Stimulated activated naive CD8-positive, alpha-beta T cell treated with anti-CD3 and anti-CD28 coated beads, Interleukin-15, Interleukin-2, amounts not matched to agents 100 ng/mL and 50 ng/mL, for 24 hours (primary cell): ENCODE results near the gene N4BP2.

Experiments
- H3K27ac Mint-ChIP-seq: one replicate; pipeline ENCODE4 v1.8.0; 2021; ENCODE audit warnings: mild to moderate bottlenecking, mixed read lengths
- H3K27me3 Mint-ChIP-seq: one replicate; pipeline ENCODE4 v1.8.0; 2021; ENCODE audit warnings: mixed read lengths
- H3K36me3 Mint-ChIP-seq: one replicate; pipeline ENCODE4 v1.8.0; 2021; ENCODE audit warnings: low read depth, mixed read lengths
- H3K4me1 Mint-ChIP-seq: one replicate; pipeline ENCODE4 v1.8.0; 2021; ENCODE audit warnings: low read depth, mixed read lengths
- H3K4me3 Mint-ChIP-seq: one replicate; pipeline ENCODE4 v1.8.0; 2021; ENCODE audit warnings: mild to moderate bottlenecking, mixed read lengths
- H3K9me3 Mint-ChIP-seq: one replicate; pipeline ENCODE4 v1.8.0; 2021; ENCODE audit warnings: mixed read lengths

N4BP2 gene

DNA sequence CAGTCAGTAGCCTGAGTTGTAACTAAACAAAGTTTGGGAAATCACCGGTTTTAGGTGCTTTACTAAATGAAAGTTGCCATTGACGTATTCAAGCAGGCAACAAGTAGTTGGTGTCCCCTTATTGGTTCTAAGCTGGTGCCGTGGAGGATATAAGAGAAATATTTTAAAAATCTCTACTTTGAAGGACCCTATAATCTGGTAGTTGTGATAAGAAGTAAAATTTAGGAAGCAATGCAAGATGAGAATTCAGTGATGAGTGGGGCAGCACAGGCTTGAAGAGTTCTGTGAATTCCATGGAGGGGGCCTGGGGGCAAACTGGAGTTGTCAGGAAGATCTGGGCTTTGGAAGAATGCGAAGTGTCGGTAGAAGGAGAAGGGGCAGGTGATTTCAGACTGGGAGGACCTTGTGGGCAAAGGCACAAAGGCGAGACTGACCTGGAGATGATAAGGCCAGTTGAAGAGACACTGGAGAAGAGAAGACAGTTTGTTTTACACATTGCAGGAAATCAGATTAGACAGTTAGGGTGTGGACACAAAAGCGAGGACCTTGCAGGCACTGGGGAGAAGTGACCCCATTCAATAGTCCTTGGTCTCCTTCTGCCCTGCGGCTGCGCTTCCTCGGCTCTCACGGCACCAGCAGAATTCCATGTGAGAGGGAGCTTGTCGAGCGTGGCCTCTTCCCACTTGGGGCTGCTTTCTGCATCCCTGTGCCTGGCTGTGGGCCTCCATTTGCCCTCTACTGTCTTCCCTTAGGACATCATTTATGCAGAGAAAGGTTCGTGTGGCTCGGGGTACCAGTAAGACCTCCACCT lies 141.4 kb downstream of the N4BP2 start:
- H3K9me3 Mint-ChIP-seq: no peaks in the 10 kb centered on the region
- peaks cover 67% of the 10 kb centered on the region for H3K4me1 Mint-ChIP-seq
- peak overlapping the region; percentile 97 for H3K27ac Mint-ChIP-seq
- H3K36me3 Mint-ChIP-seq: peaks cover 56% of the 10 kb centered on the region
- H3K27me3 Mint-ChIP-seq: no peaks in the 10 kb centered on the region
- peak overlapping the region; percentile 97 for H3K4me3 Mint-ChIP-seq

DNA sequence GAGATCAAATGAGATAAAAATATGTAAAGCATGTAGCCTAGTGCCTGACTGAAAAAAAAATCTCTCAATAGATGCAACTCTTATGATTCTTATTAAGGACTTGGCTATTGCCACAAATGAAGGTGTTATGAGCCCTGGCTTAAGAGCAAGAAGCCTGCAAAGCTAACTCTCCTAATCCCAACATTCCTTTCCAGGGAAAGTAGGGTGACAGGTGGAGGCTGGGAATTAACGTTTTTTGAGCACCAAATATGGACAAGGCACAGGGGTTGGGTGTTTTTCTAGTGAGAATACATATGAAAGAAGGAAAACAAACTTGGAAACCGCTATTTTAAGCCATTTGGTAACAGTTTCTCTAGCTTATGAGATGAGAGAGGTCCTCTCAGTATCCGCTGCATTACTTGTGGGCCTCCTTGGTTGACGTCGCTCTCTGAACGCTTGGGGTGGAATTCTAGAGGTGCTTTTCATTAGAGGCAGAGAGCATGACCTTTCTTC lies 142.6 kb downstream of the N4BP2 start:
- Mint-ChIP-seq H3K4me1 (peaks cover 66% of the 10 kb centered on the region), H3K36me3 (peaks cover 66% of the 10 kb centered on the region), H3K27ac (peak overlapping the region; percentile 97), H3K9me3 (no peaks in the 10 kb centered on the region), H3K4me3 (peak overlapping the region; percentile 97), H3K27me3 (no peaks in the 10 kb centered on the region)

DNA sequence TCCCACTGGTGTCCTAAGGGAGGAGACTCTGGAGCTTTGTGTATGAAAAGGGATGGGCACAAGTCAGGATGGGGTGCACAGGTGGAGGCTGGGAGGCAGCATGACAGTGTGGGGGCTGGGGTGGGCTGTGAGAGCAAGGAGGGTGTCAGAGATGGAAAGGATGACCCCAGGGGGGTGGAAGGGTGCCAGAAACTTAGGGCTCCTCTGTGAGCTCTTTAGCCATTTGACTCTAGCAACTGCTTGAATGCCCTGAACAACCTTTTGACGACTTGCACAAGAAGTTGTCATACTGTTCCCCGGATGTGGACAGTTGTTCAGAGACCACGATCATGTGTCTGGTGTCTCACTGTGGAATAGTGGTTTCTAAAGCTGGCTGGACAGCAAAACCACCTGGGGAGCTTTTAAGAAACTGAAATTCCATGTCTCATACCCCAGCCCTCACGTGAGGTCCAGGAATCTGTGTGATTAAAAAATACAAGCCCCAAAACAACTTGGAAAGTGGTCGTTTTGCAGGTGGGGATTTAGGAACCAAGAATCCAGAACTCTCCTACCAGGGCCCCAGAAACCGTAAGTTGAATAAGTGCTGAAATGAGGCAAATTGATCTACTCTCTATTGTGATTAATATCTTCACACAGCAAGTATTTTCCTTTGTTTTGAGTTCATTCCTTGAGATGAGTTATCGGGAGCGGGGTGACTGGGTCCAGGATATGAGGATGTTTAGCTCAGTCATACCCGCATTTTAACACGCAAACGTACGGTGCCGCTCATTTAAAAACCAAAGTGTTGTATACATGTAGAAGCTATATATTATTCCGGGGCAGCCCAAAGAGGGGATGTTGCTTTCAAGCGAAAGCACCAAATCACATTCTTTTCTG lies 143.6 kb downstream of the N4BP2 start:
- Mint-ChIP-seq H3K4me1 (peaks cover 66% of the 10 kb centered on the region), H3K27ac (peak overlapping the region; percentile 97), H3K36me3 (peaks cover 75% of the 10 kb centered on the region), H3K4me3 (peak overlapping the region; percentile 97), H3K9me3 (no peaks in the 10 kb centered on the region), H3K27me3 (no peaks in the 10 kb centered on the region)

DNA sequence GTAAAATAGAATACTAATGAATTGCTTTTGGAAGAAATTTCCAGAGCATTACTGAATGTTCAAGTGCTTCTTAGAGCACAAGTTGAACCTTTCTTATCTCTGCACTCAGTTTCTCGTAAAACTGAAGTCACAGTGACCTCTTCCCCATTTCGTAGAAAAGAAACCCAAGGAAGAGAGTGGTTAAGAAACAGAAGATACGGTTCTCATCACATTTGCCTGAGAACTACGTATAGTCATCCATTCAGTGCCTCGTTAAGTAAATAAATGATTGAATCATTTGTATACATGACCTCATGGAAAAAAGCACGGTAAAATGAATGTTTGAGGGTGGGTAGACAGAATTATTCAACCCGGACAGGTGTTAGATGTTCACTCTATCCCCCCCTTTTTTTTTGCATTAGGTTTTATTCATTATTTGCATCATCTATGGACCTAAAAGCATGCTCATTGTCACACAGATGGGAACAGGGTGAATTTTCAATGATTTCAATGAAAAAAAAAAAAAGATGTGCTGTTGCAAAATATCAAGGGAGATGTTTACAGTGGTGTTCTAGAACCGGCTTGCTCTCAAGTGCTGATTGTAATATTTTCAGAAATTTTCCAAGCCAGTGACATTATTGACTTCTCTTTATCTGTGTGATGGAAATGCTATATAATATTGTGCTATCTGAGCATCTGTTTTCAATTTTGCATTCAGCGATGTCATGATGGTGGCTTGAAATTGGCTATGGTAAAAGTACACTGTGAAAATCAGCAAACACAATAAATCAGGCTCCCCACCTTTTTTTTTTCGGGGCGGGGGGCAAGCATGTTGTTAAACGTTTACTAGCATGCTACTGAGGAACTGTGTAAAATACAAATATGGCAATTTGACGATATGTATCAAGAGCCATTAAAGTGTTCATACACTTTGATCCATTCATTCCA lies 144.5 kb downstream of the N4BP2 start:
- no peaks in the 10 kb centered on the region for H3K27me3 Mint-ChIP-seq
- no peaks in the 10 kb centered on the region for H3K9me3 Mint-ChIP-seq
- H3K36me3 Mint-ChIP-seq: peaks cover 84% of the 10 kb centered on the region
- peak overlapping the region; percentile 97 for H3K4me3 Mint-ChIP-seq
- H3K4me1 Mint-ChIP-seq: peaks cover 66% of the 10 kb centered on the region
- peak overlapping the region; percentile 97 for H3K27ac Mint-ChIP-seq

DNA sequence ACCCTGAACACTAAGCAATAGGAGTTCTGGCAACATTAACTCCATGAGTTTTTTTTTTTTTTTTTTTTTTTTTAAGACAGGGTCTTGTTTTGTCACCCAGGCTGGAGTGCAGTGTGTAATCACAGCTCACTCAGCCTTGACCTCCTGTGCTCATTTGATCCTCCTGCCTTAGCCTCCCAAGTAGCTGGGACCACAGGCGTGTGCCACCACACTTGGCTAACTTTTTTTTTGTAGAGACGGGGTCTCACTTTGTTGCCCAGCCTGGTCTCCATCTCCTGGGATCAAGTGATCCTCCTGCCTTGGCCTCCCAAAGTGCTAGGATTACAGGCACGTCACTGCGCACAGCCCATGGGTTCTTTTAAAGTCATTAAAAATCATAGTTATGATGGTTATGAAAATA lies 145.2 kb downstream of the N4BP2 start:
- Mint-ChIP-seq H3K9me3 (no peaks in the 10 kb centered on the region), H3K36me3 (peaks cover 87% of the 10 kb centered on the region), H3K4me3 (peak overlapping the region; percentile 97), H3K27me3 (no peaks in the 10 kb centered on the region), H3K4me1 (peaks cover 67% of the 10 kb centered on the region), H3K27ac (peak overlapping the region; percentile 97)

DNA sequence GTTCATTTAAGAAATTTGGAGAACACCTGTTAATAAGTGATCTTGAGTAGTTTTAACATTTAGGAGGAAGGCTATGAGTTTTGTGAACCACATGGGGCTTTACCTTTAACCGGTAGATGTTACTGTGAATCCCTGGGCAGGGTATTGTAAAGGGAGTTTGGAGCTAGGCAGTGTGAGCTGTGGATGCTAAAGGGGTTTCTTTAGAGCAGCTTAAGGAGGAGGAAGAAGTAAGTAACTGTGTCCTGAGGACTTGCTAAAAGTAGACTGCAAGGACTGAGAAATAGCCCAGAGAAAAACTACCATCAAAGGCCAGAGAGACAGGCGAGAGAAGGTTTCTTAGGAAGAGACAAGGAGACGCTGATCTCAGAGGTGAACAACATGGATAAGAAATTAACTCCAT lies 145.8 kb downstream of the N4BP2 start:
- H3K27me3 Mint-ChIP-seq: no peaks in the 10 kb centered on the region
- H3K4me1 Mint-ChIP-seq: peaks cover 73% of the 10 kb centered on the region
- H3K27ac Mint-ChIP-seq: peak overlapping the region; percentile 97
- H3K9me3 Mint-ChIP-seq: no peaks in the 10 kb centered on the region
- peaks cover 91% of the 10 kb centered on the region for H3K36me3 Mint-ChIP-seq
- peak overlapping the region; percentile 97 for H3K4me3 Mint-ChIP-seq

DNA sequence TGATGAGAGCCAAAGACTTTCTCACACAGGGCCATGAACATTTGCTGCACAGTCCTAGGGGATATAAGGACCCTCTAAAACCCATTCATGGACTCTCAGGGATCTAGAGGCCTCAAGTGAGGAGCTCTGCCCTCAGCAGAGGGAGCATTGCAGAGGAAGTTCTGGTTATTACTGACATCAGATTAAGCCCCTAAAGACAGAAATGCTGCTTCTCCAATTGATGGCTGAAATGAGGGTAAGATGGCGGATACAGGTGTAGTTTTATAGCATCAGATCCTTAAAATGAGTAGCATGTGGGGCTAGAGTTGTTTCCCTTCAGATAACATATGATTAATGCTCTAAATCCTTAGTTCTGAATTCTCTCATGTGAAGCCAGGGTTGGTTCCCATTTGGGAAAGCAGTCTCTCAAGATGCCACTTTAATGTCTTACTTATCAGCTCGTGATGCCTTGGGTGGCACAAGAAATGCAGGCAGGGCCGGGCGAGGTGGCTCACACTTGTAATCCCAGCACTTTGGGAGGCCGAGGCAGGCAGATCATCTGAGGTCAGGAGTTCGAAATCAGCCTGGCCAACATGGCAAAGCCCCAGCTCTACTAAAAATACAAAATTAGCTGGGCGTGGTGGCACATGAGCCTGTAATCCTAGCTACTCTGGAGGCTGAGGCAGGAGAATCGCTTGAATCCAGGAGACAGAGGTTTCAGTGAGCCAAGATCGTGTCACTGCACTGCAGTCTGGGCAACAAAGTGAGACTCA lies 148.0 kb downstream of the N4BP2 start:
- Mint-ChIP-seq H3K27me3 (no peaks in the 10 kb centered on the region), H3K27ac (peak overlapping the region; percentile 97), H3K4me1 (peaks cover 90% of the 10 kb centered on the region), H3K9me3 (no peaks in the 10 kb centered on the region), H3K36me3 (peaks cover 81% of the 10 kb centered on the region), H3K4me3 (peak overlapping the region; percentile 97)

DNA sequence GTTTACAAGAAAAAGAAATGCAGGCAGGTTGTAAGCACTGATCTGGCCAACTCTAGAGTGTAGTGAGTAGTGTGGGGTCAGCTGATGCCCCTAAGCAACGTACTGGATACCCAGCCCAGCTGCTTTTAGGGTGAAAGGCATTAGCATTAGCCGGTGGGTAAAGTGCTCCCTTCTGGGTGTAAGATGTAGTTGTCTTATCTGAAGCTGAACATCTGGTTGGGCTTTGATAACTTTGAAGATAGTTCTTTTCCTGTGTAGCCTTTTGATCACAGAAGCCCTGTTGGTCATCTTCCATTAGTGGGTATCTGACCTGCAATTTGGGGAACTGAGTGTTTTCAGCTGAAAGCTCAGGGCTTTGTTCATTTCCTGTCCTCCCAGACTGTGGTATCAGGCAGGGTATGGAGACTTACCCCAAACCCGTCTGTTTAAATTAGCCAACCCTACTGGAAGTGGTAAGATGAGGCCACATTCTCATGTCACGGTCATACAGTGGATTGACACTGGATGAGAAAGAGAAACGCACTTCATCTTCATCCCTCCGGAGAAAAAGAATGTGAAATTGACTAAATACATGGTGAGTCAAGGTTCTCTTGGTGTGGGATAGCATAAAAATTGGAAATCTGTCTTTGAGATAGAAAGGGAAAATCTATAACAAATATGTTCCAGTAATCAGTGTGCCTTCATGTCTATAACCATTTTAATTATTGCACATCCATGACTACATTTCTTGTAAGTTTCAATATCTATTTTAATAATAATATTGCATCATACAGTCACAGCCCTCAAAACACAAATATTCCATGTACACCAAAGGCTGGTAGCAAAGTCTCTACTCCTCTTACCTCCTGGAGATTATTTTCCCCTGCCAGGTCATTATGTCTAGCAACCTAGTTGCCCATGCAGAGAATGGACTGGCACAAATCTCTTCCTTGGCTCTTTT lies 148.9 kb downstream of the N4BP2 start:
- Mint-ChIP-seq H3K4me1 (peaks cover 90% of the 10 kb centered on the region), H3K4me3 (peak overlapping the region; percentile 97), H3K27me3 (no peaks in the 10 kb centered on the region), H3K9me3 (no peaks in the 10 kb centered on the region), H3K27ac (peak overlapping the region; percentile 97), H3K36me3 (peaks cover 82% of the 10 kb centered on the region)

DNA sequence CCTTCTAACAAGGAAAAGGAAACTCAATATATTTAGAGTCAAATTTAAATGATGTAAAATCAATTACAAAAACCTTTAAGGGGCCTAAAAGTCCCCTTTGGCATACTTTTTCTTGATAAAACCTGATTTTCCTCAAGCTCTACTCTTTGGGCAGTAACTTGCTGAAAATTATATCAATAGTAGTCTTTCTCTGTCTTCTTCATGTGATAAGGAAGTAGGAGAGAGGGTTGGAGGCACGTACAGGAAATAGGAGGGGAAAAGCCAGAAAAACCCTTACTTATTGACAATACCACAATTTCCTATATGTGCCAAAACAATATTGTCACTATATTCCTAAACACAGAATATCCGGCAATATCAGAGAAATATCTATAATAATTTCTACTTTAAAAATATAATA lies 149.8 kb downstream of the N4BP2 start:
- Mint-ChIP-seq H3K27me3 (no peaks in the 10 kb centered on the region), H3K4me1 (peaks cover 89% of the 10 kb centered on the region), H3K36me3 (peaks cover 79% of the 10 kb centered on the region), H3K9me3 (no peaks in the 10 kb centered on the region), H3K27ac (peak overlapping the region; percentile 97), H3K4me3 (peak overlapping the region; percentile 97)
